GM19455 (cell line): ENCODE measurements around the gene ECD.

ENCODE experiments used
- ATAC-seq: cut with Tn5 transposase; IDR thresholded peaks from one replicate; pipeline ENCODE4 v1.9.1; 2021; ENCODE audit not compliant: unreplicated experiment

ECD gene

GRCh38 chr10:73099141-73099540, 68.7 kb downstream of the ECD start:
- ATAC-seq = no peak

GRCh38 chr10:73097305-73097670, 70.5 kb downstream of the ECD start:
- ATAC-seq = peak; percentile 2

- peak; percentile 77 for ATAC-seq
Measured at GRCh38 chr10:73096449-73097304, 71.1 kb downstream of the ECD start, which contains the start of gene P4HA1. Gene P4HA1 (minus strand): TSS chr10:73096866. CDS start chr10:73074883, 21,983 bp downstream.

DNA sequence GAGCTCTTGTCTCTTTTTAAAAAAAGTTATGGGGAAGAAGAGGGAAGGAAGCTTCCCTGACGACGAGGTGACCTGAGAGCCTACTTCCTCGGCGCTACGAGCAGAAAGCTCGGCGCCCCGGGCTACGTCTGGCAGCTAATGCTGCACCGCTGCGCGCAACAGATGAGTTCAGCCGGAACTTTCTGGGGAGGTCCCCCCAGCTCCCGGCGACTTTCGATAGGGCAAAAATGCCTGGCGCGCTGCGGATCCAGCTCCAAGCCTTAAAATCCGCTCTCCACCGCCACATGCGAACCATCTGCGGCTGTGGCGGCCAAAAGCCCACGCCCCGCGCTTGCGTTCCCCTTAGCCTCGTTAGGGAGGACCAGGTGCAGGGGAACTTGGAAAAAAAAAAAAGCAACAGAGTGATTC, 71.8 kb downstream of the ECD start:
- ATAC-seq = no peak

DNA sequence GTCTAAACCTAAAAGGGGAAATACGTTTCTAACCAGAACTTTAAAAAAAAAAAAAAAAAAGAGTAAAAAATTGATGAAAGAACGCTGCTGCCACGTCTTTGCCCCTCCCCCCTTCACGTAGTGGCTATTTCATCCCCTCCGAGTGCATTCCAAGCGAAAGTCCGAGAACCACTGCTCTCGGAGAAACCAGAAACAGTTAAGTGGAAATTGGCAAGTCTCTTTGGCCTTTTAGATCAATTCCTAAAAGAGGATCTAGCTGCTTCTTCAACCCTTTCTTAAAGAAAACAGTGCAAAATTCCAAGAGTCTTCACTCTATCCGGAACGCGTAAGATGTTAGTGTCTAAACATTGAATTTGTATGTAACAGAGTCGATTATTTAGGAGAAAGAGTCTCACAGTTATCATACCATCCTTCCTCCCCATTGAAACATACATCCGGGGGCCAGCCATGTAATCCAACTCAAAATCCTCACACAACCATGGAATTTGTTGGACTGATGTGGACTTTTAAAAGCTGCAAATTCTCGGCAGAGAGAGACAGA, 72.3 kb downstream of the ECD start:
- no peak for ATAC-seq

GRCh38 chr10:73094986-73095480, 72.8 kb downstream of the ECD start:
- no peak for ATAC-seq

DNA sequence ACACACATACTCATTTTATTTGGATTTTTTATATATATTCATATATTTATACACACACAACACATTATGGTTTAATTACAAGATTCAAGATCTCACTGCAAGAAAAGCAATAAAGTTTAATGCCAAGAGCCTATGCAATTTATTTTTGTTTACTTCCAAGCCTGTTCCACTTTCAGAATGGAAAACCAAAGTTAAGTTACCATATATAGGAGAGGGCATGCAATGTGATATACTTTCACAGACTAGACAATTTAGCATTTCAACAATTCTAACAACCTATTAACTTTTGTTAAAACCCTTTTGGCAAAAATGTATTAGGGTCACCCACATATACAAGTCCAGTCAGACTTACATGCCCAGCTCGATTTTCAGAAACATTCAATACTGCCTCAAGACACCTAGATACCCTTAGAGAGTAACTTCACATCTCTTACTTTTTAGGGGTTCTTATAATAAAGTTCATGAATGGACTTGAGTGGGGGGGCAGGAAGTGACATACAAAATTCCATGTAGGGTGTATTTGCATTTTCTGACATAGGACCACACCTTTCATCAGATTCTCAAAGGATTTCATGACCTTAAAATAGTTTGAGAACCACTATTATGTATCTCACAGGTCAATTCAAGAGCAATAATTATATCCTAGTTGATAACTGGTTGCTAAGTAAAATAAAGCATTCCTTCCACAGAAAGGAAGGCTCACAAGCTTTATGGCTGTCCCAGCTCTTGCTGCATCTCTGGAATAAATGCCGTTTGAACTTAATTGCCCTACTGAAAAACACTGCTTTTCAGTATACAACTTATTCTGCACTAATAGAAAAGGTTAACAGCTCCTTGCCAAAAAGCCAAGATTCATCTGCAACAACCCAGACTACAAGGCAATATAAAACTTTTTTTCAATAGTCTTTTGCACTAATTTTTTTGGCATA, 73.6 kb downstream of the ECD start:
- no peak for ATAC-seq

DNA sequence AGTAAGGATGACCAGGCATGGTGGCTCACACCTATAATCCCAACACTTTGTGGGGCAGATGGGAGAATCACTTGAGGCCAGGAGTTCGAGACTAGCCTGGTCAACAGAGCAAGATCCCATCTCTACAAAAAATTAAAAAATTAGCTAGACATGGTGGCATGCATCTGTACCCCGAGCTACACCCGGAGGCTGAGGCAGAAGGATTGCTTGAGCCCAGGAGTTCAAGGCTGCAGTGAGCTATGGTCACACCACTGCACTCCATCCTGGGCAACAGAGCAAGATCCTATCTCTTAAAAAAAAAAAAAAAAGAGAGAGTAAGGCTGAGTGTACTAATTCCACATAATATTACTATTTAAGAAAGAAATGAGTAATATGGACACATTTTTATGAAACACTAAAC, 75.0 kb downstream of the ECD start:
- no peak for ATAC-seq

GRCh38 chr10:73088304-73088703, 79.5 kb downstream of the ECD start:
- no peak for ATAC-seq

GRCh38 chr10:73086816-73087215, 81.0 kb downstream of the ECD start:
- ATAC-seq = no peak

GRCh38 chr10:73084209-73084608, 83.6 kb downstream of the ECD start:
- ATAC-seq = no peak
